IMR-90 (cell line): ENCODE measurements around the gene PPFIA1. TPM values are rescaled to one million over a fixed set of nuclear protein-coding genes. Genes with fewer than 3 reads are reported as not detected.

Experiments used
- ATAC-seq: fragments of 200-7000 bp; cut with Tn5 transposase; 2 replicates; pipeline ENCODE4 v1.9.1; 2020; ENCODE audit warnings: low read depth, mild to moderate bottlenecking, moderate library complexity
- BruUV-seq: library from RNA; stranded (reverse); fragments of 400-500 nt; replicated peaks from 2 replicates; lab custom pipeline; 2021; lab: Mats Ljungman, UMichigan
- CTCF ChIA-PET: fragments of 300-600 bp; formaldehyde crosslinking; extraction: SDS; loops from one replicate; lab custom pipeline; 2021; ENCODE audit warnings: antibody characterized with exemption; lab: Yijun Ruan, JAX
- POLR2A ChIA-PET: fragments of 300-600 bp; sonication (Branson Sonifier 250); formaldehyde crosslinking; loops from one replicate; lab custom pipeline; 2022; ENCODE audit warnings: antibody characterized with exemption; ENCODE audit not compliant: unreplicated experiment; lab: Charles Lee
- DNase-seq: peaks from one replicate; pipeline ENCODE4 v3.0.0; 2013
- H2AFZ ChIP-seq: replicated peaks from 2 replicates; pipeline ENCODE3; 2013; ENCODE audit warnings: low read length, mild to moderate bottlenecking; ENCODE audit not compliant: poor library complexity
- H2AK5ac ChIP-seq: 2 replicates; pipeline ENCODE4 v1.6.1; 2013; ENCODE audit warnings: low read depth, low read length, inconsistent platforms
- H2AK9ac ChIP-seq: replicated peaks from 2 replicates; pipeline ENCODE3; 2013; ENCODE audit warnings: mild to moderate bottlenecking, low read depth, low read length, moderate library complexity; ENCODE audit not compliant: poor library complexity
- H2BK120ac ChIP-seq: 2 replicates; pipeline ENCODE4 v1.6.1; 2013; ENCODE audit warnings: low read depth, low read length, inconsistent platforms
- H2BK15ac ChIP-seq: 3 replicates; pipeline ENCODE4 v1.6.1; 2013; ENCODE audit warnings: low read depth, low read length, inconsistent platforms
- H2BK20ac ChIP-seq: 2 replicates; pipeline ENCODE4 v1.6.1; 2013; ENCODE audit warnings: low read depth, mild to moderate bottlenecking, inconsistent platforms, low read length, moderate library complexity
- H2BK5ac ChIP-seq: 2 replicates; pipeline ENCODE4 v1.6.1; 2013; ENCODE audit warnings: mild to moderate bottlenecking, low read depth, low read length, inconsistent platforms; ENCODE audit not compliant: poor library complexity, severe bottlenecking
- H3K14ac ChIP-seq: replicated peaks from 2 replicates; pipeline ENCODE4 v1.6.1; 2013; ENCODE audit warnings: low read depth, low read length, inconsistent platforms
- H3K18ac ChIP-seq: 2 replicates; pipeline ENCODE4 v1.6.1; 2013; ENCODE audit warnings: low read depth, low read length, control low read depth
- H3K23ac ChIP-seq: 2 replicates; pipeline ENCODE4 v1.6.1; 2013; ENCODE audit warnings: low read depth, low read length, inconsistent platforms
- H3K27ac ChIP-seq: 2 replicates; pipeline ENCODE4 v1.5.1; 2013; ENCODE audit warnings: mild to moderate bottlenecking, control low read depth, low read length; ENCODE audit not compliant: insufficient read depth
- H3K27me3 ChIP-seq: 2 replicates; pipeline ENCODE4 v1.6.1; 2013; ENCODE audit warnings: low read length; ENCODE audit not compliant: control insufficient read depth, insufficient read depth
- H3K36me3 ChIP-seq: 2 replicates; pipeline ENCODE4 v1.6.1; 2013; ENCODE audit warnings: low read length, mixed read lengths; ENCODE audit not compliant: control insufficient read depth, insufficient read depth
- H3K4ac ChIP-seq: 2 replicates; pipeline ENCODE4 v1.6.1; 2013; ENCODE audit warnings: low read depth, low read length, inconsistent platforms
- H3K4me1 ChIP-seq: 2 replicates; pipeline ENCODE4 v1.6.1; 2013; ENCODE audit warnings: low read length, mixed read lengths; ENCODE audit not compliant: control insufficient read depth, insufficient read depth
- H3K4me2 ChIP-seq: 2 replicates; pipeline ENCODE4 v1.6.1; 2013; ENCODE audit warnings: low read depth, mild to moderate bottlenecking, control low read depth, low read length, moderate library complexity
- H3K4me3 ChIP-seq: 2 replicates; pipeline ENCODE4 v1.5.1; 2013; ENCODE audit warnings: low read depth, mild to moderate bottlenecking, control low read depth, low read length, moderate library complexity; ENCODE audit not compliant: insufficient read depth
- H3K56ac ChIP-seq: 2 replicates; pipeline ENCODE4 v1.6.1; 2013; ENCODE audit warnings: low read length, inconsistent platforms; ENCODE audit not compliant: insufficient read depth; ENCODE audit errors: extremely low read depth
- H3K79me1 ChIP-seq, 2 experiments: 2 replicates each; pipeline ENCODE4 v1.6.1; 2013; ENCODE audit warnings: low read length in 2 of 2, inconsistent platforms in 1 of 2, low read depth in 1 of 2
- H3K9ac ChIP-seq: 2 replicates; pipeline ENCODE4 v1.6.1; 2013; ENCODE audit warnings: low read depth, low read length, control low read depth
- H3K9me1 ChIP-seq: 2 replicates; pipeline ENCODE4 v1.6.1; 2013; ENCODE audit warnings: low read length, inconsistent platforms; ENCODE audit not compliant: insufficient read depth
- H3K9me3 ChIP-seq: 2 replicates; pipeline ENCODE4 v1.6.1; 2013; ENCODE audit warnings: low read length; ENCODE audit not compliant: control insufficient read depth, insufficient read depth
- H4K20me1 ChIP-seq: 2 replicates; pipeline ENCODE4 v1.6.1; 2013; ENCODE audit warnings: low read length, inconsistent platforms; ENCODE audit not compliant: insufficient read depth
- H4K5ac ChIP-seq: 2 replicates; pipeline ENCODE4 v1.6.1; 2013; ENCODE audit warnings: mild to moderate bottlenecking, low read depth, low read length, control low read depth
- H4K8ac ChIP-seq, 2 experiments: 2 replicates each; pipeline ENCODE4 v1.6.1; 2013; ENCODE audit warnings: low read depth in 2 of 2, low read length in 2 of 2, control low read depth in 1 of 2, inconsistent platforms in 1 of 2
- H4K91ac ChIP-seq: 2 replicates; pipeline ENCODE4 v1.6.1; 2013; ENCODE audit warnings: low read depth, low read length, inconsistent platforms; ENCODE audit not compliant: insufficient read depth
- CEBPB ChIP-seq: IDR thresholded peaks from 2 replicates; pipeline ENCODE4 v1.6.1; 2012; ENCODE audit warnings: low read depth, low read length, improper control_type of control experiment
- FOS ChIP-seq: fragments of 150-350 bp; IDR thresholded peaks from 2 replicates; pipeline ENCODE4 v1.6.1; 2016; ENCODE audit warnings: low read depth, low read length
- MAFK ChIP-seq: IDR thresholded peaks from 2 replicates; pipeline ENCODE4 v1.6.1; 2012; ENCODE audit warnings: low read depth, low read length, improper control_type of control experiment
- MAZ ChIP-seq: IDR thresholded peaks from 2 replicates; pipeline ENCODE4 v1.6.1; 2012; ENCODE audit warnings: low read depth, mild to moderate bottlenecking, low read length, improper control_type of control experiment, moderate library complexity, borderline replicate concordance
- POLR2A ChIP-seq: IDR thresholded peaks from 2 replicates; pipeline ENCODE4 v1.6.1; 2012; ENCODE audit warnings: mild to moderate bottlenecking, low read depth, low read length
- RAD21 ChIP-seq: IDR thresholded peaks from 2 replicates; pipeline ENCODE4 v1.6.1; 2012; ENCODE audit warnings: low read length, improper control_type of control experiment
- RCOR1 ChIP-seq: IDR thresholded peaks from 2 replicates; pipeline ENCODE4 v1.6.1; 2012; ENCODE audit warnings: mild to moderate bottlenecking, low read length, improper control_type of control experiment; ENCODE audit not compliant: insufficient replicate concordance
- WGBS, 2 experiments: methylation state at CpG; one replicate each; pipeline versions ENCODE4 v1.1.5 to v1.1.7; 2013; ENCODE audit warnings: missing lambda C conversion rate in 2 of 2; ENCODE audit not compliant: insufficient read length in 1 of 2; ENCODE audit errors: extremely low coverage in 2 of 2; 5-methylcytosine and 5-hydroxymethylcytosine counted together
- dilution Hi-C: fragments of 300-500 bp; cut with HindIII; formaldehyde crosslinking; loops from one replicate; pipeline ENCODE4 v1.14.3; 2018; ENCODE audit warnings: low sequenced_read_pairs; ENCODE audit not compliant: unreplicated experiment
- in situ Hi-C: fragments of 300-500 bp; cut with MboI; formaldehyde crosslinking; loops from 3 replicates; pipeline ENCODE4 v1.14.3; 2019; ENCODE audit warnings: low sequenced_read_pairs, inconsistent platforms, mixed read lengths
- intact Hi-C: fragments of 100-400 bp; cut with micrococcal nuclease; formaldehyde crosslinking; loops from 2 replicates; pipeline ENCODE4 v1.10.0; 2022
- polyA plus RNA-seq, 3 experiments: library from polyadenylated mRNA; depleted of rRNA; stranded (reverse); fragments of >200 nt; gene quantifications; 2 replicates each; pipeline ENCODE4 v1.2.3, GENCODE V29; 2012; ENCODE audit warnings: low replicate concordance in 1 of 3
- total RNA-seq: library from RNA; depleted of rRNA; stranded (reverse); fragments of >200 nt; gene quantifications from 2 replicates; pipeline ENCODE4 v1.2.3, GENCODE V29; 2012
- TF ChIP-seq, protein P1 (sequence below): conservative IDR thresholded peaks from 2 replicates; pipeline ENCODE4 v1.5.1; 2012; ENCODE audit warnings: mild to moderate bottlenecking, low read depth, low read length, improper control_type of control experiment
- TF ChIP-seq, protein P2 (sequence below): fragments of 150-350 bp; IDR thresholded peaks from 2 replicates; pipeline ENCODE4 v1.6.1; 2016; ENCODE audit warnings: low read depth, mild to moderate bottlenecking, low read length, moderate library complexity, borderline replicate concordance

Gene PPFIA1
- total and polyA plus RNA-seq, 2 of the 4 experiments (the other 2 are of a cell fraction): 25.6 to 37.2 TPM

DNA sequence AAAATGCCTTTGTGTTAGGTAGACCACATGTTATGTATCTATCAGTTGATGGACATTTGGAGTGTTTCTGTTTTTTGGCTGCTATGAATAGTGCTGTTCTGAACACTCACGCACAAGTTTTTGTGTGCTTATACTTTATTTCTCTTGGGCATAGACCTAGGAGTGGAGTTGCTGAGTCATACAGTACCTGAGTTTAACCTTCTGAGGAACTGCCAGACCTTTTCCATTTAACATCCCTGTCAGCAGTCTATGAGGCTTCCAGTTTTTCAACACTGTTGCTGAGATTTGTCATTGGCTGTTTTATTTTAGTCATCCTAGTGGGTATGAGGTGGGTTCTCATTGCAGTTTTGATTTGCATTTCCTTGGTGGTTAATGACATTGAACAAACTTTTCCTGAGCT, 132.2 kb downstream of the PPFIA1 start:
- Histone ChIP-seq H3K9ac (no peak overlapping the region), H3K4me1 (peaks cover 15% of the 10 kb centered on the region), H2BK120ac (no peak overlapping the region), H3K56ac (no peak overlapping the region), H3K14ac (no peak overlapping the region), H3K27me3 (no peaks in the 10 kb centered on the region), H4K5ac (no peak overlapping the region), H3K9me1 (peaks cover 21% of the 10 kb centered on the region), H2AFZ (no peak overlapping the region), H3K27ac (no peak overlapping the region), H3K4me3 (no peak overlapping the region), H2AK9ac (no peak overlapping the region), H3K4me2 (no peak overlapping the region), H2BK20ac (no peak overlapping the region), H3K79me1 (peaks cover 11 to 52% of the 10 kb centered on the region in 2 experiments), H2BK15ac (no peak overlapping the region), H4K8ac (no peak overlapping the region), H3K9me3 (no peaks in the 10 kb centered on the region), H2BK5ac (no peak overlapping the region), H2AK5ac (no peak overlapping the region), H3K4ac (no peak overlapping the region), H3K18ac (no peak overlapping the region), H3K23ac (no peak overlapping the region), H4K91ac (no peak overlapping the region), H4K20me1 (peaks cover 84% of the 10 kb centered on the region), H3K36me3 (peaks cover 33% of the 10 kb centered on the region)
- ChIA-PET POLR2A (no interaction called here), CTCF (no interaction called here)
- intact Hi-C loops (no loop called here), in situ Hi-C loops (no loop called here), dilution Hi-C loops (no loop called here)
- no peak for ATAC-seq
- no peak for DNase-seq
- no CpG with 5 or more reads among the region's 1 CpG for WGBS, 2 experiments
- TF ChIP-seq CEBPB (no peak), FOS (no peak), RAD21 (no peak), POLR2A (no peak), MAFK (no peak), MAZ (no peak), RCOR1 (no peak)
- TF ChIP-seq, protein P1, sequence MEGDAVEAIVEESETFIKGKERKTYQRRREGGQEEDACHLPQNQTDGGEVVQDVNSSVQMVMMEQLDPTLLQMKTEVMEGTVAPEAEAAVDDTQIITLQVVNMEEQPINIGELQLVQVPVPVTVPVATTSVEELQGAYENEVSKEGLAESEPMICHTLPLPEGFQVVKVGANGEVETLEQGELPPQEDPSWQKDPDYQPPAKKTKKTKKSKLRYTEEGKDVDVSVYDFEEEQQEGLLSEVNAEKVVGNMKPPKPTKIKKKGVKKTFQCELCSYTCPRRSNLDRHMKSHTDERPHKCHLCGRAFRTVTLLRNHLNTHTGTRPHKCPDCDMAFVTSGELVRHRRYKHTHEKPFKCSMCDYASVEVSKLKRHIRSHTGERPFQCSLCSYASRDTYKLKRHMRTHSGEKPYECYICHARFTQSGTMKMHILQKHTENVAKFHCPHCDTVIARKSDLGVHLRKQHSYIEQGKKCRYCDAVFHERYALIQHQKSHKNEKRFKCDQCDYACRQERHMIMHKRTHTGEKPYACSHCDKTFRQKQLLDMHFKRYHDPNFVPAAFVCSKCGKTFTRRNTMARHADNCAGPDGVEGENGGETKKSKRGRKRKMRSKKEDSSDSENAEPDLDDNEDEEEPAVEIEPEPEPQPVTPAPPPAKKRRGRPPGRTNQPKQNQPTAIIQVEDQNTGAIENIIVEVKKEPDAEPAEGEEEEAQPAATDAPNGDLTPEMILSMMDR: no peak
- TF ChIP-seq, protein P2, sequence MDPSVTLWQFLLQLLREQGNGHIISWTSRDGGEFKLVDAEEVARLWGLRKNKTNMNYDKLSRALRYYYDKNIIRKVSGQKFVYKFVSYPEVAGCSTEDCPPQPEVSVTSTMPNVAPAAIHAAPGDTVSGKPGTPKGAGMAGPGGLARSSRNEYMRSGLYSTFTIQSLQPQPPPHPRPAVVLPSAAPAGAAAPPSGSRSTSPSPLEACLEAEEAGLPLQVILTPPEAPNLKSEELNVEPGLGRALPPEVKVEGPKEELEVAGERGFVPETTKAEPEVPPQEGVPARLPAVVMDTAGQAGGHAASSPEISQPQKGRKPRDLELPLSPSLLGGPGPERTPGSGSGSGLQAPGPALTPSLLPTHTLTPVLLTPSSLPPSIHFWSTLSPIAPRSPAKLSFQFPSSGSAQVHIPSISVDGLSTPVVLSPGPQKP: no peak
- BruUV-seq: no TSS peak
